Right lobe of liver (tissue), 4 donors: ENCODE measurements around the gene HAL.

ENCODE experiments used
- CTCF ChIP-seq, 4 donors: fragments of 200-600 bp in 3 of 4; fragments of 450-650 bp in 1 of 4; IDR thresholded peaks; one replicate each; pipeline versions ENCODE4 v1.5.1 to v1.8.0; 2016 to 2022; ENCODE audit warnings: antibody characterized with exemption in 4 of 4, mild to moderate bottlenecking in 2 of 4
- POLR2A ChIP-seq: fragments of 450-650 bp; IDR thresholded peaks from one replicate; pipeline ENCODE4 v1.6.1; 2017; ENCODE audit warnings: antibody characterized with exemption, mild to moderate bottlenecking
- donor health status: DM: no; HTN: no; CAD: no.
- donor health status: DM: no; HTN: no; CAD: no.
- donor health status: DM: no; HTN: yes; CAD: no.

- TF ChIP-seq CTCF (IDR thresholded peaks at IDR 0.05) (no peak), POLR2A (no peak)
These were observed 21.8 kb downstream of the HAL start for GRCh38 chr12:95974358-95974757.
